Measurements from ENCODE around the gene GARIN5A. TPM values are rescaled to one million over a fixed set of nuclear protein-coding genes. Genes with fewer than 3 reads are reported as not detected.

The GARIN5A gene
- total RNA-seq, 3 donors from 2014 or later, result 1.7 to 3.0 (median 2.6) TPM

GRCh38 chr19:50510121-50510670 is 33.5 kb upstream of the GARIN5A start:
- Histone ChIP-seq H3K4me1 (ENCODE audit: low read depth) (peaks cover 5% of the 10 kb centered on the region), H3K4me3 (peak overlapping the region; percentile 36), H3K9me3 (no peaks in the 10 kb centered on the region), H3K36me3 (ENCODE audit: low read depth) (peaks cover 3% of the 10 kb centered on the region)
- ATAC-seq (no peak), DNase-seq (peak; percentile 27 to 66 (median 56))
- no peak for TF ChIP-seq CTCF (IDR thresholded peaks at IDR 0.05)
- intact Hi-C loops (cut with DNase I, micrococcal nuclease), result no loop called here

- Histone ChIP-seq H3K9me3 (no peaks in the 10 kb centered on the region), H3K36me3 (ENCODE audit: low read depth) (peaks cover 3% of the 10 kb centered on the region), H3K4me1 (ENCODE audit: low read depth) (peaks cover 5% of the 10 kb centered on the region), H3K4me3 (no peak overlapping the region)
- ATAC-seq (no peak), DNase-seq (peak in 1 of 3 donors; percentile 46)
- no peak for TF ChIP-seq CTCF (IDR thresholded peaks at IDR 0.05)
- intact Hi-C loops (cut with DNase I, micrococcal nuclease), result no loop called here
Measured at GRCh38 chr19:50509366-50509765, 32.7 kb upstream of the GARIN5A start.

- ATAC-seq, result no peak
- Histone ChIP-seq H3K36me3 (ENCODE audit: low read depth) (peaks cover 3% of the 10 kb centered on the region), H3K9me3 (no peaks in the 10 kb centered on the region), H3K4me3 (no peak overlapping the region), H3K4me1 (ENCODE audit: low read depth) (peaks cover 5% of the 10 kb centered on the region)
- intact Hi-C loops (cut with DNase I, micrococcal nuclease), result no loop called here
- TF ChIP-seq CTCF (IDR thresholded peaks at IDR 0.05), result no peak
- DNase-seq, result peak in 2 of 3 donors; percentile 20 to 31
Measured at GRCh38 chr19:50508843-50509190, 32.2 kb upstream of the GARIN5A start.

GRCh38 chr19:50507376-50507775 is 30.7 kb upstream of the GARIN5A start:
- H3K4me3 ChIP-seq, result no peak overlapping the region
- DNase-seq, result peak in 1 of 3 donors; percentile 49
- TF ChIP-seq CTCF (IDR thresholded peaks at IDR 0.05), result no peak
- no peak for ATAC-seq
- intact Hi-C loops (cut with DNase I, micrococcal nuclease), result no loop called here
- H3K36me3 ChIP-seq (ENCODE audit: low read depth), result peaks cover 3% of the 10 kb centered on the region
- H3K9me3 ChIP-seq, result no peaks in the 10 kb centered on the region
- H3K4me1 ChIP-seq (ENCODE audit: low read depth), result peaks cover 5% of the 10 kb centered on the region

GRCh38 chr19:50506700-50507099 is 30.1 kb upstream of the GARIN5A start:
- intact Hi-C loops (cut with DNase I, micrococcal nuclease), result no loop called here
- ATAC-seq (no peak), DNase-seq (peak in 1 of 3 donors; percentile 36)
- Histone ChIP-seq H3K4me3 (no peak overlapping the region), H3K9me3 (no peaks in the 10 kb centered on the region), H3K4me1 (ENCODE audit: low read depth) (peaks cover 5% of the 10 kb centered on the region), H3K36me3 (ENCODE audit: low read depth) (peaks cover 3% of the 10 kb centered on the region)
- TF ChIP-seq CTCF (IDR thresholded peaks at IDR 0.05), result no peak

Data from mucosa of descending colon (tissue), 3 donors.